Ectodermal cell (in vitro differentiated cells): Measurements from ENCODE around the gene ZMIZ1.

ENCODE experiments used
- H3K27ac ChIP-seq: 2 replicates; pipeline ENCODE4 v1.7.0; 2013; ENCODE audit warnings: mild to moderate bottlenecking, low read depth, low read length; ENCODE audit not compliant: insufficient read depth, poor library complexity, severe bottlenecking
- H3K27me3 ChIP-seq: 2 replicates; pipeline ENCODE4 v1.7.0; 2013; ENCODE audit warnings: mild to moderate bottlenecking, low read length; ENCODE audit not compliant: insufficient read depth, control insufficient read depth, poor library complexity, severe bottlenecking
- H3K36me3 ChIP-seq: one replicate; pipeline ENCODE4 v1.7.0; 2013; ENCODE audit warnings: low read length; ENCODE audit not compliant: control insufficient read depth, insufficient read depth
- H3K4me1 ChIP-seq: one replicate; pipeline ENCODE4 v1.7.0; 2013; ENCODE audit warnings: low read length; ENCODE audit not compliant: control insufficient read depth, insufficient read depth
- H3K4me3 ChIP-seq: 2 replicates; pipeline ENCODE4 v1.7.0; 2013; ENCODE audit warnings: low read depth, low read length, control low read depth; ENCODE audit not compliant: insufficient read depth
- H3K9me3 ChIP-seq: 2 replicates; pipeline ENCODE4 v1.7.0; 2013; ENCODE audit warnings: mild to moderate bottlenecking, low read length, moderate library complexity; ENCODE audit not compliant: control insufficient read depth
- WGBS, 2 experiments: methylation state at CpG; one replicate each; pipeline ENCODE4 v1.1.7; 2013; ENCODE audit warnings: missing lambda C conversion rate in 2 of 2; 5-methylcytosine and 5-hydroxymethylcytosine counted together

ZMIZ1 gene

DNA sequence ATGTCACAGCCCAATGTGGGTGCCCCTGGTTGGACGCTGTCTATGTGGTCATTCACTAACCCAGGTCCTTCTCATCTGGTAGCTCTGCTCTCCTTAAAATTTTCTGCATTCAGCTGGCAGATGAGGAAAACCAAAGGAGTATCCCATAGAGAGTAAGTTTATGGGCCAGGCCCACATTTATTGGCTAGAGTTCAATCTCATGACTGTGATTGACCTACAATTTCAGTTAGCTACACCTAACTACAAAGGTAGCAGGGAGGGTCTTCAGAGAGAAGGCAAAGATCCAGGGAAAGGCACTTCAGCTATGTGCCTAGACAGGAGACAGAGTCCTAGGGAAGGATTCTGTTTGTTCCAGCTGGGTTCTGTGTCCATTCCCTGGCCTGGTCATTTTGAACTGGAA lies 254.8 kb downstream of the ZMIZ1 start:
- H3K27ac ChIP-seq: no peak overlapping the region
- no peaks in the 10 kb centered on the region for H3K36me3 ChIP-seq
- no peaks in the 10 kb centered on the region for H3K4me1 ChIP-seq
- H3K9me3 ChIP-seq: no peaks in the 10 kb centered on the region
- H3K4me3 ChIP-seq: no peak overlapping the region
- WGBS, 2 experiments: 100% methylated on average over 1 of the region's 1 CpG
- no peaks in the 10 kb centered on the region for H3K27me3 ChIP-seq

DNA sequence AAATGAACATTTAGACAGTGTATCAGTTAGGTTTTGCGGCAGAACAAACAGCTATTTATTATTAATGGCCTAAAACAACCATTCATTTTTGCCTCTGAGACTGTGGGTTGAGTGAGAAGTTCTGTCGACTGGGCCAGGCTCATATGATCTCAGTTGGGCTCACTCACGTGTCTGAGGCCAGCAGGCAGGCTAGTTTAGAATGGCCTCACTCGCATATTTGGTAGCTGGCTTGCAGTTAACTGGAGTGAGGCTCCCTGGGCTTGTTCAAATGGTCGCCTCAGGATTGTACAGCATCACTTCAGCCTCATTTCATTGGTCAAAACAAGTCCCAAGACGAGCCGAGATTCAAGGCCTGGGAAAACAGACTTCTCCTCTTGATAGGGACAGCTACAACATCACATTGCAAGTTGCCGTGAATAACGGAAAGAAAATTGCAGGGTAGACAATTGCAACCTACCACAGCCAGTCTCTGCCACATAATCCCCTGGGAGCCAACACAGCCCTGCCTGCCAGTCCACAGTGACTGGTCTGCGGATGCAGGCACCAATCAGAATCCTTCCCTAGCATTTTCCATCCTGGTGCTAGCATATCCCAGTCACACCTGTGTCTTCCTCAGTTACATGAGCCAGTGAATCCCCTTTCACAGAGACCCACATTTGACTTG lies 255.4 kb downstream of the ZMIZ1 start:
- Histone ChIP-seq H3K4me1 (no peaks in the 10 kb centered on the region), H3K36me3 (no peaks in the 10 kb centered on the region), H3K27ac (no peak overlapping the region), H3K9me3 (no peaks in the 10 kb centered on the region), H3K4me3 (no peak overlapping the region), H3K27me3 (no peaks in the 10 kb centered on the region)
- 84 to 87% methylated on average over 10 of the region's 10 CpGs for WGBS, 2 experiments

GRCh38 chr10:79326361-79327089 lies 257.8 kb downstream of the ZMIZ1 start:
- no peaks in the 10 kb centered on the region for H3K9me3 ChIP-seq
- H3K27ac ChIP-seq: no peak overlapping the region
- no peaks in the 10 kb centered on the region for H3K36me3 ChIP-seq
- no peaks in the 10 kb centered on the region for H3K27me3 ChIP-seq
- no peaks in the 10 kb centered on the region for H3K4me1 ChIP-seq
- H3K4me3 ChIP-seq: no peak overlapping the region
- WGBS, 2 experiments: 85 to 92% methylated on average over 3 of the region's 3 CpGs

DNA sequence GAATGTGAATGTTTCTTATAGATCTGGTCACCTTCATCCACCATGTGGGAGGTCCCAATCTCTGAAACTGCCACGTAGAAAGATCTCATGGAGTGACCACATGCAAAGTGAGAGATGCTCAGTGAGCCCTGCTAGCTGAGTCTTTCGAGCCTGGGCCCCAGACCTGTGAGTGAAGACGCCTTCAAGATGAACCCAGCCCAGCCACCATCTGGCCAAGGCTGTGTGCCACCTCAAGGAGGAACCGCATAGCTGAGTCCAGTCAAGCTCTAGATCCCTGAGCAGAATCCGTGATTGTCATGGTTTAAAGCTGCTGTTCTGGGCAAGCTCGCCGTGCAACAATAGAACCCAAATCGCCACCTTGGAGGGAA lies 258.3 kb downstream of the ZMIZ1 start:
- no peaks in the 10 kb centered on the region for H3K27me3 ChIP-seq
- H3K36me3 ChIP-seq: no peaks in the 10 kb centered on the region
- H3K27ac ChIP-seq: no peak overlapping the region
- H3K4me3 ChIP-seq: no peak overlapping the region
- 91 to 94% methylated on average over 8 of the region's 8 CpGs for WGBS, 2 experiments
- no peaks in the 10 kb centered on the region for H3K9me3 ChIP-seq
- no peaks in the 10 kb centered on the region for H3K4me1 ChIP-seq

- Histone ChIP-seq H3K4me3 (no peak overlapping the region), H3K27ac (no peak overlapping the region), H3K4me1 (no peaks in the 10 kb centered on the region), H3K27me3 (no peaks in the 10 kb centered on the region), H3K36me3 (no peaks in the 10 kb centered on the region), H3K9me3 (no peaks in the 10 kb centered on the region)
- 93 to 94% methylated on average over 6 of the region's 6 CpGs for WGBS, 2 experiments
These were observed 259.5 kb downstream of the ZMIZ1 start for GRCh38 chr10:79328147-79328701.

- no peaks in the 10 kb centered on the region for H3K9me3 ChIP-seq
- no peak overlapping the region for H3K27ac ChIP-seq
- 94% methylated on average over 14 of the region's 14 CpGs for WGBS, 2 experiments
- H3K4me3 ChIP-seq: no peak overlapping the region
- H3K27me3 ChIP-seq: no peaks in the 10 kb centered on the region
- no peaks in the 10 kb centered on the region for H3K36me3 ChIP-seq
- H3K4me1 ChIP-seq: no peaks in the 10 kb centered on the region
These were observed 260.2 kb downstream of the ZMIZ1 start for GRCh38 chr10:79328737-79329504.

DNA sequence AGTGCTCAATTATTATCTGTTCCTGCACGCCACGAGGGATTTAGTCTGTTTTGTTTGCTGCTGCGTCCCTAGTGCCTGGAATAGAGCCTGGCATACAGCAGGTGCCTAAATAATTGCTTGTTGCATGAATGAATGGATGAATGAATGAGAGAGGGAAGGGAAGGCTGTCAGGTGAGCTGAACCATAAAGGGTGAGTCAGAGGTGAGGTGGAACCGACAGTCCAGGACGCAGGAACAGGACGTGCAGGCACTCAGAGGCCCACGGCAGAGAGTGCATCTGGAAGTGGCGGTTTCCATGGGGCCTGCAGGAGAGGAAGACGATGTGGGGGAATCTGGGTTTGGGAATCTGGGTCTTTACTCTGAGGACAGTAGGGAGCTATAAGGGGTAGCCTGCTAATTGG lies 260.8 kb downstream of the ZMIZ1 start:
- no peaks in the 10 kb centered on the region for H3K4me1 ChIP-seq
- no peaks in the 10 kb centered on the region for H3K9me3 ChIP-seq
- H3K36me3 ChIP-seq: no peaks in the 10 kb centered on the region
- WGBS, 2 experiments: 90 to 94% methylated on average over 9 of the region's 9 CpGs
- H3K27me3 ChIP-seq: no peaks in the 10 kb centered on the region
- no peak overlapping the region for H3K4me3 ChIP-seq
- no peak overlapping the region for H3K27ac ChIP-seq

DNA sequence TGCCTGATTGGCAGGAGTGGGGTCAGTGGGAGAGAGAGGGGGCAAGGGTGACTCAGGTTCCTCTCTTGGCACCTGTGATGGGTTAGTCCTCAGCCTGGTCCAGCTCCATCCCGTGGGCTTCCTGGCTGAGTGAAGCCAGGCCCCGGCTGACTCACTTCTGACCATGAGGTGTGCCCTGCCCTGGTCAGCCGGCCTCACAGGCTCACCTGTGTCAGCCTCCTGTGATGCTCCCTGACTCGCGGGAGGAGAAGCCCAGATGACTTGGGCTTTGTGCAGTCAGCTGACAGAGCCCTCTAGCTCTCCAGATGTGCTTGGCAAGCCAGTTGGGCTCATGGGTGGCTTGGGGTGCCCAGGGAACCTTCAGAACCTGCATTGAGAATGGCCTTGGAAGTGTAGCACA lies 262.5 kb downstream of the ZMIZ1 start:
- H3K27me3 ChIP-seq: no peaks in the 10 kb centered on the region
- 95% methylated on average over 5 of the region's 5 CpGs for WGBS, 2 experiments
- no peaks in the 10 kb centered on the region for H3K36me3 ChIP-seq
- H3K4me3 ChIP-seq: no peak overlapping the region
- H3K9me3 ChIP-seq: no peaks in the 10 kb centered on the region
- no peak overlapping the region for H3K27ac ChIP-seq
- H3K4me1 ChIP-seq: no peaks in the 10 kb centered on the region

GRCh38 chr10:79331709-79332108 lies 262.9 kb downstream of the ZMIZ1 start:
- Histone ChIP-seq H3K4me1 (peaks cover 5% of the 10 kb centered on the region), H3K9me3 (no peaks in the 10 kb centered on the region), H3K36me3 (no peaks in the 10 kb centered on the region), H3K27ac (no peak overlapping the region), H3K27me3 (no peaks in the 10 kb centered on the region), H3K4me3 (no peak overlapping the region)
- WGBS, 2 experiments: 91 to 93% methylated on average over 6 of the region's 6 CpGs
